ENCODE data around the gene ADRM1.

Gene ADRM1

DNA sequence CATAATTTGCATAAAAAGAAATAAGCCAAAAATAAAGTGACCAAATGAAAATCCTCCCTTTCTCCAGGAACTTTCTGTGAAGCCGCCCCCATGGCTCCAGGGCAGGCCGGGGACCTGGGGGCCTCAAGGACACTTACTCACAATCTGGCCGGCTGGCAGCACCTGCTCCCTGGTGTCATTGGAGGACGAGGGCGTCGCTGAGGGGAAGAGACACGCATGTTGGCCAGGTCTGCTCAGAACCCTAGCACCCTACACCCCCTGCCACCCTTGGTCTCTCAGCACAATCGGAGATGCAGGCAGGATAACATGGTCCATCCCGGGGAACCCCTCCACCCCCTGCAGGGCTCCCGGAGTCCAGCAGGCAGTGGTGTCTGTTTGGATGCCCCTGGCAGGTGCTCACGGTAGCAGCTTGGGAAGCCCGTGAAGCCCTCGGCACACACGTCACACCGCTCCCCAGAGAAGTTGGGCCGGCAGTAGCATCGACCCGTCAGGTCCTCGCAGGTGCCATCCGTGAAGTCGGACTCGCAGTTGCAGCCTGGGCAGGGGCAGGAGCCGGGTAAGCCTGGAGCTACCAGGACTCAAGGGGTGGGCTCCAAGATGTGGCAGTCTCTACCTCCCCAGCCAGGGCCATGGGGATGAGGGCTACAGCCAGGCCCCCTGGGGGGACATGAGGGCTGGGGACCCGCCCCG, 43.0 kb downstream of the ADRM1 start:
- DNase-seq: no peak

DNA sequence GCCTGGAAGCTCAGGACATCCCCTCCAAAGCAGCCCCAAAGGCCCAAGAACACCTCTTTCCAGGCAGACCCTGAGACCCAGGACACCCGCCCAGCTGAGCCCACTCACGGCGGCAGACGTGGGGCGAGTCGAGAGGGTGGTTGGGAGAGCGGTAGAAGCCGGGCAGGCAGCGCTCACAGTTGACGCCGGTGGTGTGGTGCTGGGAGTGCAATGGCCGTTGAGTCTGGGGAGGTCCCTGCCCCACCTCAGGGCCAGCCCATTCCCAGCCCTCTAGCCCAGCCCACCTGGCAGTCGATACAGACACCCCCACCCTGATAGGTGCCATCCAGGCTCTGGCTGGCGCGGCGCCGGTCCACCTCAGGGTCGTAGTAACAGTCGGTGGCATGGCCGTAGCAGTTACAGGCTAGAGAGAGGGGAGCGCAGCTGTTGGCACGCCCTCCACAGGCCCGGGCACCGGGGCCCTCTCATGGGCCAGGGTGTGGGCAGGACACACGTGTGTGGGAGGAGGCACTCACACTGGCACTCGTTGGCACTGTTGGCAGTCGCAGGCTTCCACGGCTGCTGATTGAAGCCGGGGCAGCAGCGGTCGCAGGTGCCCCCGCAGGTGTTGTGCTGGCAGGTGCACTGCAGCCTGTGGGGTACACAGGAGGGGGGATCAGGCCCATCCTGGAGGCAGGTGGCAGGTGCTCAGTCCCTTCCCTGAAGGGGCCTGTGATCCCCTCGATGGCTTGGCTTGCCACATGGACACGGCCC, 43.8 kb downstream of the ADRM1 start:
- no peak for DNase-seq

DNA sequence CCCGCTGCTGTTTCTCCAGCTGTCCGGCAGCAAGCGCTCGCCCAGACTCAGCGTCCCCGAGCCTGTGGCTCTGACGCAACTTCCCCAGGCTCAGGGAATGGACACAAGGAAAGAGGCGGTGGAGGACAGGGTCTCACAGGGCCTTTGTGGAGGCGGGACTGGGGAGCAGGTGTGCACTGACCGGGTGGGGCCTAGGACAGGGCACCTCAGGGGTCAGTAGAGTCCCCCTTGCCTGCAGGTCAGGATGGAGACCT, 44.3 kb downstream of the ADRM1 start:
- no peak for DNase-seq

- DNase-seq: no peak
Measured at GRCh38 chr20:62347445-62347844, 44.6 kb downstream of the ADRM1 start.

GRCh38 chr20:62348604-62349003, 45.8 kb downstream of the ADRM1 start:
- peak; percentile 34 for DNase-seq

GRCh38 chr20:62349556-62350097, 46.8 kb downstream of the ADRM1 start:
- DNase-seq: peak; percentile 31

- DNase-seq: peak; percentile 91
Measured at GRCh38 chr20:62350098-62350628, 47.4 kb downstream of the ADRM1 start.

DNA sequence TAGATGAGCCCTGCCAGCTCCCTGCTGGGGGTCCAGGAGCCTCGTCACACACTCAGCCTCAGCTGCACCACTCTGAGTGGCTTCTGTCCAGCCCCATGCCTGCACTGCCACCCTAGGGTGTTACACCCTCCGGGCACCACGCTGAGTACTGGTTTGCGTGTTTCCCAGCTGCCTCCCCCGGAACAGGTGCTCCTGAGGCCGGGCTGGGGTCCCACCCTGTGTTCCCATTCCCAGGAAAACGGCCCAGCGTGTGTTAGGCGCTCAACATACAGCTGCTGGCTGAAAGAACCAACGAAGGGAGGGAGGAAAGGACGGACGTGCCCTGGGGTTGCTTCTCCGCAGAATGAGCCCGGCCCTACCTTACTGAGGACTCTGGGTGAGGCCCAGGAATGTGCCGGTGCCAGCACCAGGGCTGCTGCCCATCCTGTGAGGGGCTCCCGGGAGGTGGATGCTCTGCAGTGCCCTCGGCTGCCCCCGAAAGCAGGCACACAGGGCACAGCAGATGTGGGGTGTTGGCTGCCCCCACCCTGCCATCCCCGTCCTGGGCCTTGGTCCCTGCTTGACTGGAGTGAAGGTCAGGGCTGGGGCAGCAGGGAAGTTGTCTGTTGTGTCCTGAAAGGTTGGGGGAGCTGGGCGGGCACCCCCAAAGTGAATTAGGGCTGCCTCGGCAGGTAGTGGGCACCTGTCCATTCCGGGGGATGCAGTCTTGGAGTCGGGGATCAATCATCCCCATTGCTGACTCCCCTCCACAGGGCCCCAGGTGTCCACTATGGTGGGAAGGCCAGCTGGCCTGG, 48.0 kb downstream of the ADRM1 start:
- no peak for DNase-seq

GRCh38 chr20:62351469-62352401, 48.9 kb downstream of the ADRM1 start:
- DNase-seq: no peak

GRCh38 chr20:62352402-62353288, 49.8 kb downstream of the ADRM1 start:
- DNase-seq: no peak

DNA sequence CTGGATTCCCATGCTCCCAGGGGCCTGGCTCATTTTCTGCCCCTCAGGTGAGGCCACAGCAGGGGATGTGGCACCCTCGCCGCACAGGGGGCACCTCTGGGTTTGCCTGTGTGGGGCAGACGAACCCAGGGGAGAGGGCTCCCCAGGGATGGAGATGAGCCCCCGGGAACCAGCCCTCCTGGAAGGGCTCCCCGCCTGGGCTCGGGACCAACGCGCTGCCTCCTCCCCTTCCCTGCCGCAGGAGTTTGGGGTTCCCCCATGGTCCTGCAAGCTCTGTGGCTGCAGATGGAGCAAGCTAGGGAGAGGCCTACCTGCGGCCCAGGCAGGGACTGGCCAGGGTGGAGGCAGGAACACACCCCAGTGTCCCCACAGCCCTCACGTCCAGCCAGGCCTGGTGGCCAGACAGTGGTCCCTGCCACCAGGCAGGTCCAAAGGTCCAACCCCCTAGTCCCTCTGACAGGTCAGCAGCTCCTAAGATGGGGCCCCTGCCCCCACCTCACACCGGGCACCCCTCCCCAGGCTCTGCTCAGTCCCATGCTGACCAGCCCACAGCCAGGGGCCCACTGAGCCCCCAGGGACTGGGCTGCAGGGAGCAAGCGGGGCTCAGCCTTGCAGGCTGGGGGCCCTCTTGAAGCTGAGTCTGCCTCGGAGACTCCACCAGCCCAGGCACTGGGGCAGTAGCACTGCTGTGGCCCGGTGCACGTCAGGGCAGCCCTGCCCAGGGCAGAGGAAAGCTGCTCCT, 50.7 kb downstream of the ADRM1 start:
- no peak for DNase-seq

DNA sequence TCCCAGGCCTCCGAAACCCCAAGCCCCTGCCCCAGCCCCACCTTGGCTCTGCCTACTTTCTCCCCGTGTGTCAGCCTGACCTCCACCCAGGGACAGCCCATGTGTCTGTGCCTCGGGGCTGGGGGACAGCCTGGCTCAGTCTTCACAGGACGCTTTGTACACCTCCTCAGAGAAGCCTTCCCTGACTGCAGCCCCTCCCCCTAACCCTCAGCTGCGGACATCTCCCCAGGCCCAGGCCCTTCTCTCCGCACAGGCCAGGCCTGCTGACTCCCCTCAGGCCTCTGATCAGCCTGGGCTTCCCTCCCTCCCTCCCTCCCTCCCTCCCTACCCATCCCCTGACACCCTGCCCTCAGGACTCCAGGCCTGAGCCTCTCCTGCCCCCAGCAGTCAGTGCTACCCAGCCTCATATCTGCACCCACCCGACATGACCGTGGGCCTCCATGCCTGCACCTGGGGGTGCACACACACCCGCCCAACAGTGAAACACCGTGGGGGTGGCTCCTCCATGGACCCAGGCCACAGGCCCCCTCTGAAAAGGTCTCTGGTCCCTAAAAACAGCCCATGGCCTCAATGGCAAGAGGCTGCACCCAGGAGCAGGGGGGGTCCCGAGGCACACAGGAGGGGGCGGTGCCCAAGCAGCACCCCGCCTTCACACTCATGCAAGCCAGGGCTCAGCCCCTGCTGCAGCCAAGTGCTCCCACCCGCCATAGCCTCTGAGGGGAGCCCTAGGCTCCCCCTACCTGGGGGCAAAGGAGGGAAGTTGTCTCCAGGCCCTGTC, 51.4 kb downstream of the ADRM1 start:
- DNase-seq: no peak

GRCh38 chr20:62354811-62355341, 52.1 kb downstream of the ADRM1 start:
- DNase-seq: no peak

- DNase-seq: no peak
Measured at GRCh38 chr20:62355516-62355877, 52.7 kb downstream of the ADRM1 start.

GRCh38 chr20:62355878-62356588, 53.2 kb downstream of the ADRM1 start:
- no peak for DNase-seq

DNA sequence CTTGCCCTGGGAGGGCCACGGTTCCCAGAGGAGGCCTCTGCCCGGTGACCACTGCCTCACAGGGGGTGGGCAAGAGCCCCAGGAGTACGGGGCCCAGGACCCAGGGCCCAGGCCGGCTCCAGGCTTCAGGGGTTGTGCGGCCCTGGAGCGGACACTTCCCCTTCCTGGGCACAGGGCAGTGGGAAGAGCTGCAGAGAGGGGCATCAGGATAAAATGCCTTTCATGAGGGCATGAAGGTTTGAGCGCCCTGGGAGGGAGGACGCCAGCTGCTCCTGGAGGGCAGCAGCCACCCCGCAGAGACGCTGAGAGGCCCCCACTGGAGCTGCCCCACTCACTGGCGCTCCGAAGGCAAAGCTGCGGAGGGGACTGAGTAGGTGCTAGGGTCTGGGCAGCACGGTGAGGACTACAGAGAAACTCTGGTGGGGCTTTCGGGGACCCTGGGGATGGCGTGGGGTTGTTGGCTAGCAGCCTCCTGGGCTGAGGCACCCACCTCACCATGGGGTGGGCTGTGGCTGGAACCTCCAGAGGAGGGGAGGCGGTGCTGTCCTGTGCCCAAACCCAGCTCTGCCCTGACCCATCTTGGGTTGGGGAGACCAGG, 53.9 kb downstream of the ADRM1 start:
- DNase-seq: no peak

- DNase-seq: no peak
Measured at GRCh38 chr20:62357187-62357667, 54.4 kb downstream of the ADRM1 start.

GRCh38 chr20:62357681-62358080, 54.9 kb downstream of the ADRM1 start:
- no peak for DNase-seq

Measured in NCI-H2171 treated with DMSO at 0.1 percent for 48 hours (cell line).